Suprapubic skin (tissue), 4 donors: ENCODE results near the gene ALOX15. TPM values are rescaled to one million over a fixed set of nuclear protein-coding genes. Genes with fewer than 3 reads are reported as not detected.

Experiments
- DNase-seq, 2 donors: peaks; one replicate each; pipeline ENCODE4 v3.0.0-alpha.2; 2019; ENCODE audit warnings: low spot score in 2 of 2
- H3K27ac ChIP-seq: fragments of 200-600 bp; sonication (generic); one replicate; pipeline ENCODE4 v1.5.1; 2019
- H3K27me3 ChIP-seq: fragments of 200-600 bp; sonication (generic); one replicate; pipeline ENCODE4 v1.5.1; 2019
- H3K36me3 ChIP-seq: fragments of 200-600 bp; sonication (generic); one replicate; pipeline ENCODE4 v1.5.1; 2019
- H3K4me1 ChIP-seq: fragments of 200-600 bp; sonication (generic); one replicate; pipeline ENCODE4 v1.5.1; 2019
- H3K4me3 ChIP-seq: fragments of 200-600 bp; sonication (generic); one replicate; pipeline ENCODE4 v1.5.1; 2019; ENCODE audit warnings: mild to moderate bottlenecking
- H3K9me3 ChIP-seq: fragments of 200-600 bp; sonication (generic); one replicate; pipeline ENCODE4 v1.5.1; 2019
- EP300 ChIP-seq: sonication (generic); formaldehyde crosslinking; IDR thresholded peaks from one replicate; pipeline ENCODE4 v1.6.1; 2017; ENCODE audit warnings: antibody characterized with exemption
- POLR2A ChIP-seq, 2 donors: fragments of 450-650 bp; IDR thresholded peaks; one replicate each; pipeline ENCODE4 v1.6.1; 2017; ENCODE audit warnings: antibody characterized with exemption in 2 of 2, mild to moderate bottlenecking in 2 of 2, moderate library complexity in 2 of 2
- POLR2AphosphoS5 ChIP-seq, 3 donors: sonication (generic); formaldehyde crosslinking; IDR thresholded peaks; one replicate each; pipeline ENCODE4 v1.6.1; 2017; ENCODE audit warnings: antibody characterized with exemption in 3 of 3
- WGBS: methylation state at CpG from one replicate; pipeline ENCODE4 v1.1.5; 2018; 5-methylcytosine and 5-hydroxymethylcytosine counted together
- total RNA-seq, 4 donors: library from RNA; depleted of rRNA; stranded (reverse); fragments of >200 nt; gene quantifications; one replicate each; pipeline ENCODE4 v1.1.0, GENCODE V29; 2016
- TF ChIP-seq, protein P1 (sequence below), 2 donors: fragments of 200-600 bp in 1 of 2; fragments of 450-650 bp in 1 of 2; sonication (generic) in 1 of 2; IDR thresholded peaks; one replicate each; pipeline ENCODE4 v1.5.1; 2016 to 2019; ENCODE audit warnings: antibody characterized with exemption in 2 of 2, mild to moderate bottlenecking in 1 of 2, moderate library complexity in 1 of 2

ALOX15 gene
- total RNA-seq, 4 donors from 2014 or later: 0.15 to 1.5 (median 0.36) TPM

DNA sequence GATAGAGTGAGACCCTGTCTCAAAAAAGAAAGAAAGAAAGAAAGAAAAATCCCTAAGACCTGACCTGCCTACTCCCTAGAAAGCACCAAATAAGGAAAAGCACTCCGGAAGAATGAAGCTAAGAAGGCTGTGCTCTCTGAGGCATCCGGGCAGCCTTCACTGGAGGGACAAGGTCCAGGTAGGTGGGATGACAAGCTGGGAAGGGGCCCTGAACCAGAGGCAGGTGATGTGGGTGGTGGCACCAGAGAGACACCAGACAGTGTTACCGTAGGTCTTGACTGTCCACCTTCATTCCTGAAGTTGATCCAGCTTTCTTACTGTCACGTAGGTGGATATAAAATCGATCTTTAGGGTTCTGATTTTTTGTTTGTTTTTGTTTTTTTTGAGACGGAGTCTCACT lies 30.8 kb downstream of the ALOX15 start:
- Histone ChIP-seq H3K27me3 (no peaks in the 10 kb centered on the region), H3K9me3 (no peaks in the 10 kb centered on the region), H3K4me3 (no peak overlapping the region), H3K36me3 (no peaks in the 10 kb centered on the region), H3K27ac (no peak overlapping the region), H3K4me1 (peaks cover 3% of the 10 kb centered on the region)
- TF ChIP-seq EP300 (no peak), POLR2A (IDR thresholded peaks at IDR 0.05) (no peak), POLR2AphosphoS5 (IDR thresholded peaks at IDR 0.05) (no peak)
- TF ChIP-seq, protein P1, sequence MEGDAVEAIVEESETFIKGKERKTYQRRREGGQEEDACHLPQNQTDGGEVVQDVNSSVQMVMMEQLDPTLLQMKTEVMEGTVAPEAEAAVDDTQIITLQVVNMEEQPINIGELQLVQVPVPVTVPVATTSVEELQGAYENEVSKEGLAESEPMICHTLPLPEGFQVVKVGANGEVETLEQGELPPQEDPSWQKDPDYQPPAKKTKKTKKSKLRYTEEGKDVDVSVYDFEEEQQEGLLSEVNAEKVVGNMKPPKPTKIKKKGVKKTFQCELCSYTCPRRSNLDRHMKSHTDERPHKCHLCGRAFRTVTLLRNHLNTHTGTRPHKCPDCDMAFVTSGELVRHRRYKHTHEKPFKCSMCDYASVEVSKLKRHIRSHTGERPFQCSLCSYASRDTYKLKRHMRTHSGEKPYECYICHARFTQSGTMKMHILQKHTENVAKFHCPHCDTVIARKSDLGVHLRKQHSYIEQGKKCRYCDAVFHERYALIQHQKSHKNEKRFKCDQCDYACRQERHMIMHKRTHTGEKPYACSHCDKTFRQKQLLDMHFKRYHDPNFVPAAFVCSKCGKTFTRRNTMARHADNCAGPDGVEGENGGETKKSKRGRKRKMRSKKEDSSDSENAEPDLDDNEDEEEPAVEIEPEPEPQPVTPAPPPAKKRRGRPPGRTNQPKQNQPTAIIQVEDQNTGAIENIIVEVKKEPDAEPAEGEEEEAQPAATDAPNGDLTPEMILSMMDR (IDR thresholded peaks at IDR 0.05): no peak
- WGBS: 90% methylated on average over 6 of the region's 6 CpGs
- DNase-seq: no peak

- H3K36me3 ChIP-seq: no peaks in the 10 kb centered on the region
- 88% methylated on average over 5 of the region's 5 CpGs for WGBS
- H3K4me3 ChIP-seq: no peak overlapping the region
- no peak overlapping the region for H3K27ac ChIP-seq
- H3K9me3 ChIP-seq: no peaks in the 10 kb centered on the region
- TF ChIP-seq POLR2A (IDR thresholded peaks at IDR 0.05) (no peak), POLR2AphosphoS5 (IDR thresholded peaks at IDR 0.05) (no peak), EP300 (no peak)
- TF ChIP-seq, protein P1 (IDR thresholded peaks at IDR 0.05): no peak
- no peaks in the 10 kb centered on the region for H3K27me3 ChIP-seq
- no peak for DNase-seq
- H3K4me1 ChIP-seq: peaks cover 3% of the 10 kb centered on the region
Measured at GRCh38 chr17:4610162-4610561, 31.3 kb downstream of the ALOX15 start.

GRCh38 chr17:4609761-4610160 lies 31.7 kb downstream of the ALOX15 start:
- no peak for DNase-seq

GRCh38 chr17:4607773-4608187 lies 33.7 kb downstream of the ALOX15 start:
- Histone ChIP-seq H3K4me1 (peaks cover 11% of the 10 kb centered on the region), H3K27me3 (no peaks in the 10 kb centered on the region), H3K9me3 (no peaks in the 10 kb centered on the region), H3K36me3 (no peaks in the 10 kb centered on the region), H3K27ac (no peak overlapping the region), H3K4me3 (no peak overlapping the region)
- TF ChIP-seq EP300 (no peak), POLR2A (IDR thresholded peaks at IDR 0.05) (no peak), POLR2AphosphoS5 (IDR thresholded peaks at IDR 0.05) (no peak)
- TF ChIP-seq, protein P1 (IDR thresholded peaks at IDR 0.05): no peak
- WGBS: 35% methylated on average over 9 of the region's 9 CpGs
- DNase-seq: peak in 1 of 2 donors; percentile 83

More at GRCh38 chr17:4609761-4610160, 31.7 kb downstream of the ALOX15 start:
- no peak for TF ChIP-seq EP300
- TF ChIP-seq, protein P1 (IDR thresholded peaks at IDR 0.05): no peak
- TF ChIP-seq POLR2AphosphoS5 (IDR thresholded peaks at IDR 0.05): no peak
- TF ChIP-seq POLR2A (IDR thresholded peaks at IDR 0.05): no peak
- WGBS: 95% methylated on average over 7 of the region's 7 CpGs
- H3K9me3 ChIP-seq: no peaks in the 10 kb centered on the region
- H3K27ac ChIP-seq: no peak overlapping the region
- no peak overlapping the region for H3K4me3 ChIP-seq
- H3K36me3 ChIP-seq: no peaks in the 10 kb centered on the region
- H3K4me1 ChIP-seq: peaks cover 3% of the 10 kb centered on the region
- no peaks in the 10 kb centered on the region for H3K27me3 ChIP-seq

DNA sequence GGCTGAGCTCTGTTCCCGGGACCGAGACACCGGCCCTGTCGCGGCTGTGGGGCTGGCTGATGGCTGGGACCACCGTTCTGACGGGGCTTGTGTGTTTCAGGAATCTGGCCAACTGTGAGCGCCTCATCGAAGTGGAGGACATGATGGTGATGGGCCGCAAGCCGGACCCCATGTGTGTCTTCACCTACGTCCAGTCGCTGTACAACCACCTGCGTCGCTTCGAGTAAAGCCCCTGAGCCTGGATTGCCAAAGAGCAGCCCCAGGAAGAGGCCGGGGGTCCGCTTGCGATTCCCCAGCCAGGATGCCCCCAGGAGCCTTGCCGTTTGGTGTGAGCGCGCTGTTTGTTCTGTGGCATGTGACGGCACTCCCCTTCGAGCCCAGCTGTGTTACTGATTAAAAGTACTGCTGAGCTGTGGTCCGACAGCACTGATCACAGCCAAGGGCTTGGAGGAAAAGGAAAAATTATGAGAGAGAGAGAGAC lies 34.2 kb downstream of the ALOX15 start:
- H3K27ac ChIP-seq: no peak overlapping the region

More for the DNA sequence above, 34.2 kb downstream of the ALOX15 start:
- WGBS: 54% methylated on average over 15 of the region's 25 CpGs
- no peaks in the 10 kb centered on the region for H3K36me3 ChIP-seq
- peaks cover 11% of the 10 kb centered on the region for H3K4me1 ChIP-seq
- H3K9me3 ChIP-seq: no peaks in the 10 kb centered on the region
- TF ChIP-seq POLR2A (IDR thresholded peaks at IDR 0.05): no peak
- TF ChIP-seq, protein P1 (IDR thresholded peaks at IDR 0.05): no peak
- no peak for TF ChIP-seq EP300
- TF ChIP-seq POLR2AphosphoS5 (IDR thresholded peaks at IDR 0.05): no peak
- no peak overlapping the region for H3K4me3 ChIP-seq
- H3K27me3 ChIP-seq: no peaks in the 10 kb centered on the region
- no peak for DNase-seq
